ENCODE data around the gene APH1B. TPM values are rescaled to one million over a fixed set of nuclear protein-coding genes. Genes with fewer than 3 reads are reported as not detected.

APH1B gene
- total and polyA plus RNA-seq, 2 of the 4 experiments (the other 2 are of a cell fraction): 7.0 to 7.7 TPM

GRCh38 chr15:63335543-63336240 lies 58.3 kb downstream of the APH1B start:
- no peaks in the 10 kb centered on the region for H3K36me3 ChIP-seq (ENCODE audit: control insufficient read depth, insufficient read depth, low read length)
- H3K4me3 ChIP-seq (ENCODE audit: insufficient read depth, low read depth, low read length): no peak overlapping the region
- H2BK15ac ChIP-seq (ENCODE audit: low read depth, low read length): no peak overlapping the region
- H4K20me1 ChIP-seq (ENCODE audit: insufficient read depth, low read length): no peaks in the 10 kb centered on the region
- H3K18ac ChIP-seq (ENCODE audit: low read depth, low read length): no peak overlapping the region
- H3K14ac ChIP-seq (replicated peaks; ENCODE audit: low read depth, low read length): no peak overlapping the region
- H3K4me1 ChIP-seq (ENCODE audit: control insufficient read depth, insufficient read depth, low read length): peaks cover 9% of the 10 kb centered on the region
- ChIA-PET POLR2A (ENCODE audit: unreplicated experiment) (no interaction called here), CTCF (no interaction called here)
- no peak overlapping the region for H4K5ac ChIP-seq (ENCODE audit: low read depth, low read length)
- H2AFZ ChIP-seq (replicated peaks; ENCODE audit: low read length, poor library complexity): no peak overlapping the region
- no peak for TF ChIP-seq NFE2L2 (IDR thresholded peaks at IDR 0.05; ENCODE audit: low read depth, low read length)
- TF ChIP-seq RAD21 (IDR thresholded peaks at IDR 0.05; ENCODE audit: low read length): no peak
- TF ChIP-seq ELK1 (IDR thresholded peaks at IDR 0.05; ENCODE audit: borderline replicate concordance, low read depth, low read length): no peak
- no peak for TF ChIP-seq CHD1 (IDR thresholded peaks at IDR 0.05; ENCODE audit: low read depth, low read length)
- no peak for TF ChIP-seq RCOR1 (IDR thresholded peaks at IDR 0.05; ENCODE audit: insufficient replicate concordance, low read length)
- TF ChIP-seq BHLHE40 (IDR thresholded peaks at IDR 0.05; ENCODE audit: low read depth, low read length): no peak
- no peak for TF ChIP-seq CTCF (conservative IDR thresholded peaks at IDR 0.05; ENCODE audit: low read depth, low read length)
- no peak for TF ChIP-seq USF2 (IDR thresholded peaks at IDR 0.05; ENCODE audit: low read depth, low read length)
- no peak for TF ChIP-seq MXI1 (IDR thresholded peaks at IDR 0.05; ENCODE audit: borderline replicate concordance, low read depth, low read length)
- TF ChIP-seq CEBPB (IDR thresholded peaks at IDR 0.05; ENCODE audit: low read depth, low read length): no peak
- no peak overlapping the region for H4K91ac ChIP-seq (ENCODE audit: insufficient read depth, low read depth, low read length)
- no peak overlapping the region for H3K56ac ChIP-seq (ENCODE audit: extremely low read depth, insufficient read depth, low read length)
- H2BK5ac ChIP-seq (ENCODE audit: low read depth, low read length, poor library complexity, severe bottlenecking): no peak overlapping the region
- H2AK9ac ChIP-seq (replicated peaks; ENCODE audit: low read depth, low read length, poor library complexity): no peak overlapping the region
- dilution Hi-C loops (cut with HindIII; ENCODE audit: low sequenced_read_pairs, unreplicated experiment) (no loop called here), in situ Hi-C loops (cut with MboI; ENCODE audit: low sequenced_read_pairs) (no loop called here), intact Hi-C loops (cut with micrococcal nuclease) (no loop called here)
- no peak overlapping the region for H3K4me2 ChIP-seq (ENCODE audit: low read depth, low read length)
- no peak overlapping the region for H3K27ac ChIP-seq (ENCODE audit: insufficient read depth, low read length)
- WGBS, 2 experiments (ENCODE audit: extremely low coverage in 2 of 2, insufficient read length in 1 of 2): 89% methylated on average over 4 of the region's 8 CpGs; no CpG with 5 or more reads in 1 of the 2 experiments
- no peak for DNase-seq
- H3K9me1 ChIP-seq (ENCODE audit: insufficient read depth, low read length): 0 out of 2 replicates have a peak, but pooled peaks cover 15% of the 10 kb centered on the region
- no peak overlapping the region for H2BK20ac ChIP-seq (ENCODE audit: low read depth, low read length)
- H3K27me3 ChIP-seq (ENCODE audit: control insufficient read depth, insufficient read depth, low read length): no peaks in the 10 kb centered on the region
- H3K4ac ChIP-seq (ENCODE audit: low read depth, low read length): no peak overlapping the region
- ATAC-seq (ENCODE audit: low read depth): no peak
- no peaks in the 10 kb centered on the region for H3K9me3 ChIP-seq (ENCODE audit: control insufficient read depth, insufficient read depth, low read length)
- no peak overlapping the region for H3K9ac ChIP-seq (ENCODE audit: low read depth, low read length)
- H3K79me1 ChIP-seq (ENCODE audit: low read depth in 1 of 2, low read length in 2 of 2): no peaks in the 10 kb centered on the region
- no peak overlapping the region for H2AK5ac ChIP-seq (ENCODE audit: low read depth, low read length)
- no TSS peak for BruUV-seq (replicated peaks)
- H2BK120ac ChIP-seq (ENCODE audit: low read depth, low read length): no peak overlapping the region
- H3K23ac ChIP-seq (ENCODE audit: low read depth, low read length): no peak overlapping the region
- H4K8ac ChIP-seq (ENCODE audit: low read depth in 2 of 2, low read length in 2 of 2): no peak overlapping the region

Data from IMR-90 (cell line).